GM23248 (cell line): ENCODE measurements around the gene ACOD1. TPM values are rescaled to one million over a fixed set of nuclear protein-coding genes. Genes with fewer than 3 reads are reported as not detected.

Source experiments
- DNase-seq: peaks from one replicate; pipeline ENCODE4 v3.0.0-alpha.2; 2015
- H2AFZ ChIP-seq: fragments of 200-600 bp; sonication (generic); 2 replicates; pipeline ENCODE4 v1.6.1; 2016; ENCODE audit warnings: antibody characterized with exemption
- H3F3A ChIP-seq: fragments of 200-600 bp; sonication (generic); 2 replicates; pipeline ENCODE4 v1.6.1; 2016; ENCODE audit warnings: mild to moderate bottlenecking, antibody characterized with exemption, mixed run types; ENCODE audit not compliant: insufficient read depth
- H3K27ac ChIP-seq: fragments of 200-600 bp; sonication (generic); 2 replicates; pipeline ENCODE4 v1.5.1; 2016; ENCODE audit warnings: mild to moderate bottlenecking
- H3K27me3 ChIP-seq: fragments of 200-600 bp; sonication (generic); replicated peaks from 2 replicates; pipeline ENCODE4 v1.6.1; 2016; ENCODE audit warnings: mild to moderate bottlenecking; ENCODE audit not compliant: insufficient read depth
- H3K36me3 ChIP-seq: fragments of 200-600 bp; sonication (generic); 2 replicates; pipeline ENCODE4 v1.6.1; 2016; ENCODE audit warnings: low read depth, mild to moderate bottlenecking
- H3K4me1 ChIP-seq: fragments of 200-600 bp; sonication (generic); 2 replicates; pipeline ENCODE4 v1.6.1; 2016; ENCODE audit warnings: mild to moderate bottlenecking; ENCODE audit not compliant: insufficient read depth
- H3K4me2 ChIP-seq: fragments of 200-600 bp; sonication (generic); one replicate; pipeline ENCODE4 v1.6.1; 2016; ENCODE audit warnings: mild to moderate bottlenecking; ENCODE audit not compliant: unreplicated experiment
- H3K4me3 ChIP-seq: fragments of 200-600 bp; sonication (generic); 2 replicates; pipeline ENCODE4 v1.5.1; 2016; ENCODE audit warnings: mild to moderate bottlenecking
- H3K79me2 ChIP-seq: fragments of 200-600 bp; sonication (generic); 2 replicates; pipeline ENCODE4 v1.6.1; 2016; ENCODE audit warnings: mild to moderate bottlenecking; ENCODE audit not compliant: insufficient read depth
- H3K9ac ChIP-seq: fragments of 200-600 bp; sonication (generic); 2 replicates; pipeline ENCODE4 v1.6.1; 2016; ENCODE audit warnings: mild to moderate bottlenecking
- H3K9me2 ChIP-seq: fragments of 200-600 bp; sonication (generic); 2 replicates; pipeline ENCODE4 v1.6.1; 2016; ENCODE audit warnings: mixed run types, mild to moderate bottlenecking, moderate library complexity; ENCODE audit not compliant: insufficient read depth
- H3K9me3 ChIP-seq: fragments of 200-600 bp; sonication (generic); one replicate; pipeline ENCODE4 v1.6.1; 2017; ENCODE audit warnings: low read depth
- H4K20me1 ChIP-seq: fragments of 200-600 bp; sonication (generic); 2 replicates; pipeline ENCODE4 v1.6.0; 2016; ENCODE audit not compliant: insufficient read depth
- EZH2 ChIP-seq: fragments of 200-600 bp; sonication (generic); IDR thresholded peaks from 2 replicates; pipeline ENCODE4 v1.6.1; 2018; ENCODE audit warnings: antibody characterized with exemption, mild to moderate bottlenecking; ENCODE audit not compliant: insufficient read depth, poor library complexity, severe bottlenecking
- EZH2phosphoT487 ChIP-seq: fragments of 200-600 bp; sonication (generic); IDR thresholded peaks from 2 replicates; pipeline ENCODE4 v1.6.1; 2018; ENCODE audit warnings: antibody characterized with exemption, moderate library complexity, mild to moderate bottlenecking, low read depth; ENCODE audit not compliant: insufficient read depth
- WGBS, 2 experiments: methylation state at CpG; one replicate each; pipeline ENCODE4 v1.1.6; 2015 to 2017; ENCODE audit warnings: low lambda C conversion rate in 2 of 2, low coverage in 1 of 2; ENCODE audit errors: missing lambda C conversion rate in 2 of 2; 5-methylcytosine and 5-hydroxymethylcytosine counted together
- in situ Hi-C: fragments of 300-500 bp; cut with MboI; formaldehyde crosslinking; loops from 2 replicates; pipeline ENCODE4 v1.15.0; 2020
- polyA plus RNA-seq: library from polyadenylated mRNA; unstranded; fragments of >200 nt; fragmentation: Nextera tagmentation; extraction: Ambion mirVana; gene quantifications from 2 replicates; pipeline ENCODE4 v1.2.1, GENCODE V29; 2016
- total RNA-seq: library from RNA; depleted of rRNA; stranded (reverse); fragments of >200 nt; shearing (Covaris generic); gene quantifications from 2 replicates; pipeline ENCODE4 v1.2.3, GENCODE V29; 2014

Gene ACOD1
- total and polyA plus RNA-seq, 2 experiments from 2014 or later: not detected

- DNase-seq: peak; percentile 48
- H3K9ac ChIP-seq: no peak overlapping the region
- no peaks in the 10 kb centered on the region for H4K20me1 ChIP-seq
- no peak overlapping the region for H3K4me2 ChIP-seq
- H3K4me1 ChIP-seq: peaks cover 23% of the 10 kb centered on the region
- H3K79me2 ChIP-seq: no peaks in the 10 kb centered on the region
- in situ Hi-C loops: no loop called here
- H3K36me3 ChIP-seq: no peaks in the 10 kb centered on the region
- no peak overlapping the region for H3K27ac ChIP-seq
- H2AFZ ChIP-seq: no peak overlapping the region
- 93 to 94% methylated on average over 1 of the region's 1 CpG for WGBS, 2 experiments
- no peaks in the 10 kb centered on the region for H3K9me2 ChIP-seq
- H3K4me3 ChIP-seq: no peak overlapping the region
- H3F3A ChIP-seq: peaks cover 18% of the 10 kb centered on the region
- no peaks in the 10 kb centered on the region for H3K9me3 ChIP-seq
- H3K27me3 ChIP-seq: no peaks in the 10 kb centered on the region
- TF ChIP-seq EZH2: no peak
- TF ChIP-seq EZH2phosphoT487: no peak
Measured at GRCh38 chr13:76921516-76921915, 26.8 kb upstream of the ACOD1 start.

DNA sequence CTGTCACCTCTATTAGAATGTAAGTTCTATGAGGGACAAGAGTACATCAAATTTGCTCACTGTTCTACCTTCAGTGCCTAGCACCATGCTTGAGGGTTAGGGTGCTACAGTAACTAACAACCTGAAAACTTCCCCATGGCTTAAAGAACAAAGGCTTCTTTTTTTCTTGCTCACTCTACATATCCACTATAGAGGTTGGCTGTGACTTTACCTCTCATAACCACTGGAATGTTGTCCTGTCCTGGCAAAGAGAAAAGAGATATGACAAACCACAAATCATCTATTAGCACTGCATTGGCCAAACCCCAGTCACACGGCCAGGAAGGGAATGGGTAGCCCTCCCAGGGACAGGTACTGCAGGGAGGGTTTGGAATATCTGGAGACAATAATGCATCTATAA is 23.2 kb upstream of the ACOD1 start:
- Histone ChIP-seq H3K4me1 (peaks cover 7% of the 10 kb centered on the region), H3K9me3 (no peaks in the 10 kb centered on the region), H3K79me2 (no peaks in the 10 kb centered on the region), H3K36me3 (no peaks in the 10 kb centered on the region), H3K9ac (no peak overlapping the region), H3K4me2 (no peak overlapping the region), H3K9me2 (no peaks in the 10 kb centered on the region), H3K27ac (no peak overlapping the region), H4K20me1 (no peaks in the 10 kb centered on the region), H3K4me3 (no peak overlapping the region), H3F3A (0 out of 2 replicates have a peak, but pooled peaks cover 4% of the 10 kb centered on the region), H3K27me3 (no peaks in the 10 kb centered on the region), H2AFZ (no peak overlapping the region)
- 65 to 71% methylated on average over 1 of the region's 1 CpG for WGBS, 2 experiments
- in situ Hi-C loops: no loop called here
- no peak for DNase-seq
- TF ChIP-seq EZH2phosphoT487: no peak
- no peak for TF ChIP-seq EZH2

- H3F3A ChIP-seq: no peaks in the 10 kb centered on the region
- no peak overlapping the region for H3K4me2 ChIP-seq
- no peaks in the 10 kb centered on the region for H3K79me2 ChIP-seq
- no peak overlapping the region for H3K4me3 ChIP-seq
- H3K27me3 ChIP-seq: no peaks in the 10 kb centered on the region
- H2AFZ ChIP-seq: no peak overlapping the region
- H3K36me3 ChIP-seq: no peaks in the 10 kb centered on the region
- DNase-seq: no peak
- no peaks in the 10 kb centered on the region for H3K9me2 ChIP-seq
- in situ Hi-C loops: no loop called here
- no peaks in the 10 kb centered on the region for H3K9me3 ChIP-seq
- WGBS, 2 experiments: 91 to 95% methylated on average over 5 of the region's 5 CpGs
- H3K27ac ChIP-seq: no peak overlapping the region
- no peaks in the 10 kb centered on the region for H3K4me1 ChIP-seq
- H3K9ac ChIP-seq: no peak overlapping the region
- no peaks in the 10 kb centered on the region for H4K20me1 ChIP-seq
- TF ChIP-seq EZH2 (no peak), EZH2phosphoT487 (no peak)
Measured at GRCh38 chr13:76927955-76928354, 20.4 kb upstream of the ACOD1 start.

DNA sequence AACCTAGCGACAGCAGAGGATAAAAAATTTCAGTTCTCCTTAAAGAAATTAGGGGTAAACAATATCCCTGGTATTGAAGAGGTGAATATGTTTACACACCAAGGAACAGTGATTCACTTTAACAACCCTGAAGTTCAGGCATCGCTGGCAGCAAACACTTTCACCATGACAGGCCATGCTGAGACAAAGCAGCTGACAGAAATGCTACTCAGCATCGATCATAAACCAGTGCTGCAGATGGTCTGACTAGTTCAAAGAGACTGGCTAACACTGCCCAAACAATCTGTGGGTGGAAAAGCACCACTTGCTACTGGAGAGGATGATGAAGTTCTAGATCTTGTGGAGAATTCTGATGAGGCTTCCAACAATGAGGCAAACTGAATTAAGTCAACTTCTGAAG is 19.9 kb upstream of the ACOD1 start:
- WGBS, 2 experiments: 53 to 61% methylated on average over 3 of the region's 3 CpGs
- Histone ChIP-seq H2AFZ (0 out of 2 replicates have a peak overlapping the region, but pooled peaks have one; percentile 25), H3K36me3 (no peaks in the 10 kb centered on the region), H3K79me2 (no peaks in the 10 kb centered on the region), H3F3A (no peaks in the 10 kb centered on the region), H3K9ac (no peak overlapping the region), H3K27ac (no peak overlapping the region), H4K20me1 (no peaks in the 10 kb centered on the region), H3K4me3 (no peak overlapping the region), H3K4me2 (no peak overlapping the region), H3K4me1 (no peaks in the 10 kb centered on the region), H3K27me3 (no peaks in the 10 kb centered on the region), H3K9me3 (no peaks in the 10 kb centered on the region), H3K9me2 (no peaks in the 10 kb centered on the region)
- in situ Hi-C loops: no loop called here
- peak; percentile 29 for DNase-seq
- TF ChIP-seq EZH2phosphoT487: no peak

- no peaks in the 10 kb centered on the region for H3K9me2 ChIP-seq
- no peak for DNase-seq
- no peaks in the 10 kb centered on the region for H3K36me3 ChIP-seq
- WGBS, 2 experiments: 86 to 89% methylated on average over 8 of the region's 8 CpGs
- H3F3A ChIP-seq: no peaks in the 10 kb centered on the region
- H2AFZ ChIP-seq: no peak overlapping the region
- H3K79me2 ChIP-seq: no peaks in the 10 kb centered on the region
- no peak overlapping the region for H3K4me2 ChIP-seq
- TF ChIP-seq EZH2phosphoT487: no peak
- TF ChIP-seq EZH2: no peak
- no peaks in the 10 kb centered on the region for H4K20me1 ChIP-seq
- H3K27ac ChIP-seq: no peak overlapping the region
- no peak overlapping the region for H3K9ac ChIP-seq
- in situ Hi-C loops: no loop called here
- H3K27me3 ChIP-seq: no peaks in the 10 kb centered on the region
- no peaks in the 10 kb centered on the region for H3K9me3 ChIP-seq
- H3K4me1 ChIP-seq: no peaks in the 10 kb centered on the region
- no peak overlapping the region for H3K4me3 ChIP-seq
Measured at GRCh38 chr13:76929320-76929719, 19.0 kb upstream of the ACOD1 start.
